Erythroblast (primary cell): Measurements from ENCODE around the gene SCFD2.

Experiments
- GATA1 ChIP-seq: IDR thresholded peaks from 2 replicates; pipeline ENCODE4 v1.6.1; 2011; ENCODE audit warnings: low read depth, mild to moderate bottlenecking, control low read depth, low read length, moderate library complexity
- POLR2A ChIP-seq: IDR thresholded peaks from 2 replicates; pipeline ENCODE4 v1.6.1; 2011; ENCODE audit warnings: mild to moderate bottlenecking, low read length

DNA sequence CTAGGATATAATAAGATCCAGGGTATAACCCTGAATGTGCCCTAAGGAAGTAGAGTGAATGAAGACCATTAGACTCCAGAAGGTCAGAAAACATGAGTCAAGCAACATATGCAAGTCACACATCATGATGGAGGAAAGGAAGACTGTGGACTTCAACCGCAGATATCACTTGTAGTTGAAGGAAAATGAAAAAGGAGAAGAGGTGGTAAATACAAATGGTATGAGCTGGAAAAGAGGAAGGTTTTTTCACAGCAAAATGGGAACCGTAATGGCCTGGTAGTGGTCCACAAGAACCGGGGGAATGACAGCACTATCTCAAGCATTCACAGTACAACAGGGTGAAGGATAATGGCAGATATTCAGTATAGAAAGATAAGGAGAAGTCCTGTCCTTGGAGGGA is 5.2 kb upstream of the SCFD2 start:
- TF ChIP-seq POLR2A (no peak), GATA1 (no peak)
